ENCODE data around the gene PLXNC1. TPM values are rescaled to one million over a fixed set of nuclear protein-coding genes. Genes with fewer than 3 reads are reported as not detected.

Gene PLXNC1
- total RNA-seq, 8 experiments from 2014 or later, result 3.6 to 25.4 (median 13.8) TPM

DNA sequence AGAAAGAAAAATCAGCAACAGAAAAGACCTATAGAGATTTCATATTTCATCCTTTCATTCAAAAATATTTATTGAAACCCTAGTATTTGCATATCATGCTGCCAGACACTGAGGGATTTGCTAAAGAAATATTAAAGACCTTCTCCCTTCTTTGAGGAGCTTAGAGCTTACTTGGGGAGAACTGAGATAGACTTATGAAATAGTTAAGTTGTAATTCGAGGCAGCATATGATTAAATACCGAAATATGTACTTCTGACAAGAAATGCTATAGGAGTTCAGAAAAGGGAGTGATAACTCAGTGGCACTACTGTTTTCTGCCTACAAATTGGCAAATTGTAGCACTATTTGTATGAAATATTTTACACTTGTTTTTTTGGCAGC is 59.1 kb downstream of the PLXNC1 start:
- 8 to 100% (median 58%) methylated on average over 1 to 2 of the region's 2 CpGs; no CpG with 5 or more reads in 4 of the 10 experiments for WGBS, 10 experiments
- Histone ChIP-seq H3K4me1 (replicated peaks in 1 of 2) (no peaks in the 10 kb centered on the region), H3K4me3 (no peak overlapping the region), H3K27ac (no peak overlapping the region)
- ATAC-seq (replicated peaks in 6 of 8), result no peak
- in situ Hi-C loops (cut with MboI; ENCODE audit: low pct_unique_long_range_greater_than_20kb in 2 of 9, low sequenced_read_pairs in 9 of 9, unreplicated experiment in 9 of 9), result no loop called here

DNA sequence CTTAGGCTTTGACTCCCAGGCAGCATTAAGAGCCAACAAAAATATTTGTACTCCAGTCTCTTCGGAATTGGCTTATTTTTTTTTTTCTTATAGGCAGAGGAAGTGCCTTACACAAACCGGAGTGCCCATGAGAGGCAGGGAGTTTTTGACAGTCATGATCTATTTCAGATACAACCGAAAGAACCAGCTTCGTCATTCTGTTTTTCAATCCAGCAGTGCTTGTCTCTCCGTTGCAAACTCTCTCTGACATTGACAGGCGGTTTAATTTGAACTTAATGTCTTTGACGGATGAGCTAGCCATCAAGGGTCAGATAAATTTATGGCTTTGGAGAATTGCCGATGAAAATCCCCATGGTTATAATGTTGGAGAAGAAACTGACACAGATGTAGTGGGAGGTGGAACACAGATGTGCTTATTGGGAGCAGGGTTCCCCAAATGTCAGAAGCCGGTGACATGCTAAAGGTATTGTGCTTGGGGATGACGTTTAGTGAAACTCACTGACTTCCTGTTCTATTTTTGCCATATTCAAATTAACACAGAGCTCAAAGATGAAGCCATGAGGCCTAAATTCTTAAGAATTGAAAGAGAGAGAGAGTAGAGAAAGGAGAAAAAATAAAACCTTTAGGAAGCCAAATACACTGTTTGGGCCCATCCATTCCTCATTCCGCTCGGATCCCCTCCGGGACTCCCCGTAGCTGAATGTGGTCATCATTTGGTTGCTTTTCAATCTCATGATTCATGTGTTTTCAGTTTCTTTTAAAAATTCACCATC is 59.7 kb downstream of the PLXNC1 start:
- Histone ChIP-seq H3K27ac (no peak overlapping the region), H3K4me1 (replicated peaks in 1 of 2) (no peaks in the 10 kb centered on the region), H3K4me3 (no peak overlapping the region)
- ATAC-seq (replicated peaks in 6 of 8), result no peak
- in situ Hi-C loops (cut with MboI; ENCODE audit: low pct_unique_long_range_greater_than_20kb in 2 of 9, low sequenced_read_pairs in 9 of 9, unreplicated experiment in 9 of 9), result no loop called here
- WGBS, 10 experiments, result 37 to 100% (median 89%) methylated on average over 1 to 14 of the region's 14 CpGs; no CpG with 5 or more reads in 1 of the 10 experiments

DNA sequence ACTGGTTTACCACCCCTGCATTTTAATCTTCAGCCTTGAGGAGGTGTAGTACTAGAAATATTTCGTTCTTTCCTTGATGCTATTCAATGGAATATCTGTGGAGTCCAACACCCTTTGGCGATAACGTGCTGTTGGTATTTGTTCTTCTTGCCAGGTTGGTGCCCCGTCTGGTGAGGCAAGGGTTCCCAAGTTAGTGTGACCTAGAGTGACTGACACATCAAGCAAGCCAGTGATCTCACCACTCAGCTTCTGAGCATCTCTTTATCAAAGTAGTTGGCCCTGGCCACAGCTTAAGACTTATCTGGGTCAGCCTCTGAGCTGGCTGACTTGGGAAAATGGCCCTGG is 60.2 kb downstream of the PLXNC1 start:
- no peak overlapping the region for H3K4me3 ChIP-seq
- no peak overlapping the region for H3K27ac ChIP-seq
- in situ Hi-C loops (cut with MboI; ENCODE audit: low pct_unique_long_range_greater_than_20kb in 2 of 9, low sequenced_read_pairs in 9 of 9, unreplicated experiment in 9 of 9), result no loop called here
- H3K4me1 ChIP-seq (replicated peaks in 1 of 2), result no peaks in the 10 kb centered on the region
- 80 to 100% (median 96%) methylated on average over 1 to 4 of the region's 4 CpGs; no CpG with 5 or more reads in 3 of the 10 experiments for WGBS, 10 experiments
- no peak for ATAC-seq (replicated peaks in 6 of 8)

DNA sequence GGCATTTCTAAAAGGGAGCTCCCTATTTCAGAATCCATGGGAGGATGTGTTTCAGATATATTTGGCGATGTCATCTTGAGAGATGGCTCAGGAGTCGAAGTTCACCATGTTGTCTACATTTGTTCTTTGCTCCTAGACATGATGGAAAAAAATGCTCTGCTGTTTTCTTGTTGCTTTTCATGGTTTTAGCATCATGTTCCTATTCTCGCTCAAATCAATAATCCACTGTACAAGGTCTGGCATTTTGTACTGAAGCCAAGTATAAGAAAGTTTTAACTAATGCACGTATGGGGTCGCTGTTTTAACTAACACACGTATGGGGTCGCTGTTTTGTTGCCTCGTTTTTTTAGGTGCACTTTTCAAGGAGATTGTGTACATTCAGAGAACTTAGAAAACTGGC is 60.9 kb downstream of the PLXNC1 start:
- no peaks in the 10 kb centered on the region for H3K4me1 ChIP-seq (replicated peaks in 1 of 2)
- no peak for ATAC-seq (replicated peaks in 6 of 8)
- H3K27ac ChIP-seq, result no peak overlapping the region
- in situ Hi-C loops (cut with MboI; ENCODE audit: low pct_unique_long_range_greater_than_20kb in 2 of 9, low sequenced_read_pairs in 9 of 9, unreplicated experiment in 9 of 9), result no loop called here
- 56 to 94% (median 76%) methylated on average over 3 to 8 of the region's 8 CpGs for WGBS, 10 experiments
- no peak overlapping the region for H3K4me3 ChIP-seq

DNA sequence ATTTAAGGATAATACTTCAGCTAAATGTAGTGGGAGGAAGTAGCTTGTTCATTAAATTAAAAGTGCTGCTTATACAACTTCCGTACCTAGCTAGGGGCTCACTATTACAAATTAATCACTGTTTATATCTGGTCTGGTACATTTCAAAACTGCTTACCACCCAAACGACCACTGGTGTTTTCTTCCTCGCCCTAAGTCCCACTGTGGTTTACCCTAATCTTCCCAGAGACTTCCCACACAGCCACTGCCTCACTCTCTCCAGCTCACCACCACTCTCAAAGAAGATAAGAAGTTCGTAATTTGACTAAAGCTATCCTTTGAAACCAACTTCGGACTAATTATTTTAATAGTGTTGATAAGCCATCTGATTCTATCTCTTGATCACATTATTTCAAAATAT is 62.6 kb downstream of the PLXNC1 start:
- 44 to 93% (median 72%) methylated on average over 3 to 5 of the region's 5 CpGs; no CpG with 5 or more reads in 1 of the 10 experiments for WGBS, 10 experiments
- Histone ChIP-seq H3K4me3 (no peak overlapping the region), H3K27ac (no peak overlapping the region), H3K4me1 (replicated peaks in 1 of 2) (no peaks in the 10 kb centered on the region)
- no peak for ATAC-seq (replicated peaks in 6 of 8)
- in situ Hi-C loops (cut with MboI; ENCODE audit: low pct_unique_long_range_greater_than_20kb in 2 of 9, low sequenced_read_pairs in 9 of 9, unreplicated experiment in 9 of 9), result no loop called here

DNA sequence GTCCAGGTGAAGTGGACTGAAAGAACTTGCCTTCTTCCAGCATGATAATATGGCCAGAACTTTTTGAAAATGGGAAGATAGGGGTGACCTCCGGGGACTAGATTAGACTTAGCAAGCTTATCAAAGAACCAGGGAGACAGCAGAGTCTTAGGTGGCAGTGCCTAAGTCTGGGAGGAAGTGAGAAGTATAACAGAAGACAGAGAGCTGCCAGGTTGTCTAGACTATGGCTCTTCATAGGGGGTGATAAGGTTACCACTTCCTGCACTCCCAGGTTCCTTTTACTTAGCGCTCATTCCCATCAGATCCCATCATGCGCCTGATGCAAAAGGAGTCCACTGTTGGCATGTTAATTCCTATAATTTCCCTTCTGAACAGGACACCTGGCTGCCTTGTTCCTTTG is 69.9 kb downstream of the PLXNC1 start:
- no peaks in the 10 kb centered on the region for H3K4me1 ChIP-seq (replicated peaks in 1 of 2)
- ATAC-seq (replicated peaks in 6 of 8), result no peak
- in situ Hi-C loops (cut with MboI; ENCODE audit: low pct_unique_long_range_greater_than_20kb in 2 of 9, low sequenced_read_pairs in 9 of 9, unreplicated experiment in 9 of 9), result no loop called here
- 58 to 100% (median 100%) methylated on average over 1 to 3 of the region's 3 CpGs; no CpG with 5 or more reads in 2 of the 10 experiments for WGBS, 10 experiments
- no peak overlapping the region for H3K4me3 ChIP-seq
- no peak overlapping the region for H3K27ac ChIP-seq

DNA sequence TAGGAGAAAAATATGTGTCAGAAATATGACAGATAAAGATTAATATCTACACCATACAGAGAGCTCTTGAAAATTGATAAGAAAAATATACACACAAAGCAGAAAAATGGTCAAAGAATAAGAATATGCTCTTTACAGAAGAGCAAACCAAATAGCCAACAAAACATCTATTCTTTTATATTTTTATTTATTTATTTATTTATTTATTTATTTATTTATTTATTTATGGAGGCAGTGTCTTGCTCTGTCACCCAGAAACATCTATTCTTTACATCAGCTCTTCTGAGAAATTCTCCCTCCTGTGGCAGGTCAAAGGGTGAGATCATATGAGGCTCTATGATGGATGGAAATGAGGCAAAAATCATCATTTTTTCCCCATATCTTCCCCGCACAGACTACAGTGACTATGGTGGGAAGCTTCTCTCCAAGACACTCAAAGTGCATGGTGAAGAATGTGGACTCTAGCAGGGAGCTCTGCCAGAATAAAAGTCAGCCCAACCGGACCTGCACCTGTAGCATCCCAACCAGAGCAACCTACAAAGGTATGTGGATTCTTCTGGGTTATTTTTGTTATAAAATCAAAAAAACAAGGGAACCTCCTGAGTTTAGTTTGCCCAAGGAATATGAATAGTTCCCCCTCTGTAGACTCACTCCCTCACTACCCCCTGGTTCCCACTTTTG is 71.4 kb downstream of the PLXNC1 start:
- in situ Hi-C loops (cut with MboI; ENCODE audit: low pct_unique_long_range_greater_than_20kb in 2 of 9, low sequenced_read_pairs in 9 of 9, unreplicated experiment in 9 of 9), result no loop called here
- no peak overlapping the region for H3K27ac ChIP-seq
- ATAC-seq (replicated peaks in 6 of 8), result no peak
- no peak overlapping the region for H3K4me3 ChIP-seq
- H3K4me1 ChIP-seq (replicated peaks in 1 of 2), result no peaks in the 10 kb centered on the region
- WGBS, 10 experiments, result 33 to 100% (median 92%) methylated on average over 1 to 2 of the region's 2 CpGs; no CpG with 5 or more reads in 1 of the 10 experiments

DNA sequence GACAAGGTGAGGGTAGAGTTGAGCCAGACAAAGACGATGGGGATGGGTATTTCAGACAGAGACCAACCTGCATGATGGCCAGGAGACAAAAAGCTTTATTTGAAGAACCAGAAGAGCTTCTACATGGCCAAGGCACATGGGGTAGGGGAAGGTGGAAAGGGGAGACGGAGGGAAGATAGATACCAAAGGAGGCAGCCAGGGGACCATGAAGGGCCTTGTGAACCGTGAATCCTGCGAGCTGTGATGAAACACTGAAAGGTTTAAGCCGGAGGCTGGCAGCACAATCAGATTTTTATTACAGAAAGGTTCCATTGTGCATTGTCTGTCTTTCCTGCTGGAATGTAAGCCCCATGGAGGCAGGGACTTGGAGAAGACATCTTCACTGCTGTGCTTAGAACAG is 72.4 kb downstream of the PLXNC1 start:
- in situ Hi-C loops (cut with MboI; ENCODE audit: low pct_unique_long_range_greater_than_20kb in 2 of 9, low sequenced_read_pairs in 9 of 9, unreplicated experiment in 9 of 9), result no loop called here
- ATAC-seq (replicated peaks in 6 of 8), result no peak
- WGBS, 10 experiments, result 70 to 100% (median 93%) methylated on average over 1 to 4 of the region's 5 CpGs; no CpG with 5 or more reads in 3 of the 10 experiments
- H3K4me1 ChIP-seq (replicated peaks in 1 of 2), result no peaks in the 10 kb centered on the region
- no peak overlapping the region for H3K4me3 ChIP-seq
- H3K27ac ChIP-seq, result no peak overlapping the region

DNA sequence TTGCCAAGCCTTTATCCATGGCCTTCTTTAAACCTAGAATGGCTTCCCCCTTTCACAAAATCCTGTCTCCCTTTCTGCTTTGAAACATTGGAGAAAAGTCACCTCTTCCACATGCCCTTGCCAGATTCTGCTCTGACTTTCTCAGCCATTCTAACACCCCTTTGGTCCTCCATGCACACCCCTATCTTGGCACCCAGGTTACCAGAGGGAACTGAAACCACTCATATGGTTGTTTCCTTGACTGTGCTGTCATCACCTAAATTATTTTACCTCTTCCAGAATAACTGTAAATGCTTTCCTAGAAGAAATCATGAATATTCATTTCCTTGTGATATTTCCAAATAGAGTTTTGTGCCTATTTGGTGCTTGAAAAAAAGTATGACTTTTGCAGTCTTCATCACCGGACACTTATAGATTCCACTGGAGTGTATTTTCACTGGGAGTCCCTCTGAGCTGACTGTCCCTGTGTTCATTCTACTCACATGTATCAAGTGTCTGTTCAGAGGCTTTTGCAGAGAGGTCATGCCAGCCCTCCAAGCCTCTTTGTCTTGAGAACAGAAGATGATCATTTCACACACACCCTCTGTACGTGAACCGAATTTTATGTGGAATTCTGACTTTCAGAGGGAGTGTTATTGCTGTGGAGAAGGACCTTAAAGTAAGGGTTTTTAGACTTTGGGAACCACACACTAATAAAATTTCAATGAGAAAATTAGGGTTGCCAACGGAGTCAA is 74.1 kb downstream of the PLXNC1 start:
- H3K27ac ChIP-seq, result no peak overlapping the region
- in situ Hi-C loops (cut with MboI; ENCODE audit: low pct_unique_long_range_greater_than_20kb in 2 of 9, low sequenced_read_pairs in 9 of 9, unreplicated experiment in 9 of 9), result no loop called here
- 44 to 100% (median 84%) methylated on average over 1 to 3 of the region's 4 CpGs; no CpG with 5 or more reads in 2 of the 10 experiments for WGBS, 10 experiments
- ATAC-seq (replicated peaks in 6 of 8), result peak in 5 of 8 experiments; percentile 40 to 57 (median 56)
- no peaks in the 10 kb centered on the region for H3K4me1 ChIP-seq (replicated peaks in 1 of 2)
- no peak overlapping the region for H3K4me3 ChIP-seq

DNA sequence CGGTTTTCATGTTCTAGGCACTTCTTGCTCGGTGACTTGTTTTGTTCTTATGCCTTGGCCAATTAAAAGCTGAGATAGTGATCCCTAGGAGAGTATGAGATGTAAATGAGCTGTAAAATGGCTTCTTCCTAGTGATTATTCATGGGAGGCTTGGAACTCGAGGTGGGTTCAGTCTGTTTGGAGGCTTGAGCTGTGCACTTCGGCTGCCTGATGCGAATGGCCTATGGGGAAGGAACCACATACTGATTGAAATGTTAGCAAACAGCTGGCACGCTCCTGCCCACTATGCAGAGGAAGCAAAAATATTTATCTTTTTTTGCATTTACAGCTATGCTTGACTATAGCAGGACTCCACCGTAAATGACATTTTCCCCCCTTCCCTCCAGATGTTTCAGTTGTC is 75.5 kb downstream of the PLXNC1 start:
- ATAC-seq (replicated peaks in 6 of 8), result peak in 2 of 8 experiments; percentile 46 to 62
- 32 to 100% (median 86%) methylated on average over 1 to 7 of the region's 7 CpGs for WGBS, 10 experiments
- in situ Hi-C loops (cut with MboI; ENCODE audit: low pct_unique_long_range_greater_than_20kb in 2 of 9, low sequenced_read_pairs in 9 of 9, unreplicated experiment in 9 of 9), result no loop called here
- Histone ChIP-seq H3K4me3 (no peak overlapping the region), H3K27ac (no peak overlapping the region), H3K4me1 (replicated peaks in 1 of 2) (no peaks in the 10 kb centered on the region)

DNA sequence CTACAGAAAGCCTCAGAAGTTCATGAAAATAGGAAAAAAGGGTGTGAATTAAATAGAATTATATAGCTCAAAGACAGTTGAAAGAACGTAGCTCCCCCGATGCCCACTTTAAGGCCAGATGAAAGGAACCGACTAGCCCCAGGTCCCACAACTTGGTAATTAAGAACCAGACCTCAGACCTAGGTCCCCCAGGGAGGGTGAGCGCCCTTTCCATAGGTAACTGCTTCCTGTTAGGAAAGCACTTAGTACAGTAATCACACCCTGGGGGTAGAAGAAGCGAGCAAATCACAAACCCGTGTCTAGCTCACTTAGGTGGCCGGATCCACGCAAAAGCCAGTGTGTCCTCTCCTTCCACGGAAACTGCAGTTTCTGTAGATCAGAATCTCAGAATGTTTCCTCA is 77.1 kb downstream of the PLXNC1 start:
- no peak for ATAC-seq (replicated peaks in 6 of 8)
- in situ Hi-C loops (cut with MboI; ENCODE audit: low pct_unique_long_range_greater_than_20kb in 2 of 9, low sequenced_read_pairs in 9 of 9, unreplicated experiment in 9 of 9), result no loop called here
- no peak overlapping the region for H3K4me3 ChIP-seq
- H3K27ac ChIP-seq, result no peak overlapping the region
- 74 to 100% (median 89%) methylated on average over 2 to 9 of the region's 9 CpGs; no CpG with 5 or more reads in 2 of the 10 experiments for WGBS, 10 experiments
- H3K4me1 ChIP-seq (replicated peaks in 1 of 2), result no peaks in the 10 kb centered on the region

DNA sequence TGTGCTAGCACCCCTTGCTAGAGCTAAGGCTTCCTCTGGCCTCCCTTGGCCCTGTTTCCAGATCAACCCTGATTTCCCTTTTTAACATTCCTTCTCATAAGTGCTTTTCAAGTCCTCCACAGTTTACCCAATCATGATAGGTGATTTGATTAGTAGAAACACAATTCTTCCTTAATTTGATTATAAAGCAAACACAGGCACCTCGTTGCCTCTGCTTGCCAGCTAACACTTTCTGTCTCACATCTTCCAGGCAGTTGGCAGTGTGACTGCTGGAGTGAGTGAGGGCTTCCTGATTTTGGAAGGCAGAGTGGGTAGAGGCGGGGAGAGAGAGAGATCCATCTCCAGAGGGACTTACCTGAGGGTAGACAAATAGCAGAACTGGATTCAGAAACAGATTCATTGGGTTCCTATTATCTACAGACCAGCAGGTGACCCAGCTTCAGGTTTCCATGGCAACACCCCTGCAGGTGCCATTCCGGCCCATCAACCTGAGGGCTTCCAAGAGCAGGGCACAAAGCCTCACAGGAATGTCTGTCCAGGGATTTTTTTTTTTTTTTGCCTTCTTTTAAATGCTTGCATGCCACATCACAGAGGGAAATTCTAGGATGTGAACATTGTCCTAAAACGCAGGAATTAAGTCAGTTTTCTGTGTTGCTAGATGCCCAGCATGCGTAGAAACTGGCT is 77.7 kb downstream of the PLXNC1 start:
- in situ Hi-C loops (cut with MboI; ENCODE audit: low pct_unique_long_range_greater_than_20kb in 2 of 9, low sequenced_read_pairs in 9 of 9, unreplicated experiment in 9 of 9), result no loop called here
- H3K4me3 ChIP-seq, result no peak overlapping the region
- 50 to 100% (median 72%) methylated on average over 1 to 4 of the region's 5 CpGs; no CpG with 5 or more reads in 4 of the 10 experiments for WGBS, 10 experiments
- no peak overlapping the region for H3K27ac ChIP-seq
- ATAC-seq (replicated peaks in 6 of 8), result peak in 1 of 8 experiments; percentile 51
- no peaks in the 10 kb centered on the region for H3K4me1 ChIP-seq (replicated peaks in 1 of 2)

DNA sequence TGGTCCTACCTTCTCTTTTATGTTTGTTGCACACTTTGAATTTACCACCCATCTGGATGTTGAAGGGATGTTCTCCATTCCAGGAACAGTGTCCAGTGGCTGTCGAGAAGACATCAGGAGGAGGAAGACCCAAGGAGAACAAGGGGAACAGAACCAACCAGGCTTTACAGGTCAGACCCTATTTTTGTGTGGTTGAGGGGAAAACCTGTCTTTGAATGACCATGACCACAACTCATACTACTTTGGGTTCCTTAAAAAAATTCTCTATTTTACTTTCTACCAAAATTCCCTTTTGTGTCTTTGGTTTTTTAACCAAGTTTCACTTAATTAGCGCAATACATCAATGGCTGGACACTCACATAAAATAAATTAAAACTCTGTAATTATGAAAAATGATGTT is 78.7 kb downstream of the PLXNC1 start:
- WGBS, 10 experiments, result 14 to 100% (median 76%) methylated on average over 1 to 2 of the region's 2 CpGs
- no peak overlapping the region for H3K4me3 ChIP-seq
- in situ Hi-C loops (cut with MboI; ENCODE audit: low pct_unique_long_range_greater_than_20kb in 2 of 9, low sequenced_read_pairs in 9 of 9, unreplicated experiment in 9 of 9), result no loop called here
- ATAC-seq (replicated peaks in 6 of 8), result no peak
- no peak overlapping the region for H3K27ac ChIP-seq
- no peaks in the 10 kb centered on the region for H3K4me1 ChIP-seq (replicated peaks in 1 of 2)
